GM19351 (cell line): ENCODE data around the gene PRKCZ.

Experiments used
- ATAC-seq: cut with Tn5 transposase; IDR thresholded peaks from one replicate; pipeline ENCODE4 v1.9.1; 2021; ENCODE audit warnings: mild to moderate bottlenecking, moderate library complexity; ENCODE audit not compliant: unreplicated experiment

The PRKCZ gene

GRCh38 chr1:2024451-2024850 lies 25.8 kb upstream of the PRKCZ start:
- no peak for ATAC-seq

- no peak for ATAC-seq
Measured at GRCh38 chr1:2024887-2025286, 25.3 kb upstream of the PRKCZ start.

- ATAC-seq, result no peak
Measured at GRCh38 chr1:2025491-2025981, 24.7 kb upstream of the PRKCZ start.

- ATAC-seq, result no peak
Measured at GRCh38 chr1:2027961-2028583, 22.1 kb upstream of the PRKCZ start.

GRCh38 chr1:2028870-2029560 lies 21.2 kb upstream of the PRKCZ start:
- ATAC-seq, result no peak

GRCh38 chr1:2029561-2029960 lies 20.6 kb upstream of the PRKCZ start:
- no peak for ATAC-seq

GRCh38 chr1:2030076-2030871 lies 19.9 kb upstream of the PRKCZ start:
- no peak for ATAC-seq

- ATAC-seq, result no peak
Measured at GRCh38 chr1:2031546-2032540, 18.4 kb upstream of the PRKCZ start.

- ATAC-seq, result no peak
Measured at GRCh38 chr1:2032737-2033136, 17.5 kb upstream of the PRKCZ start.

GRCh38 chr1:2033165-2033564 lies 17.0 kb upstream of the PRKCZ start:
- ATAC-seq, result no peak

GRCh38 chr1:2036287-2036686 lies 13.9 kb upstream of the PRKCZ start:
- ATAC-seq, result no peak

- no peak for ATAC-seq
Measured at GRCh38 chr1:2037314-2037979, 12.8 kb upstream of the PRKCZ start.

- ATAC-seq, result no peak
Measured at GRCh38 chr1:2038229-2038628, 12.0 kb upstream of the PRKCZ start.

- no peak for ATAC-seq
Measured at GRCh38 chr1:2039251-2039650, 11.0 kb upstream of the PRKCZ start.

GRCh38 chr1:2041305-2041704 lies 8.9 kb upstream of the PRKCZ start:
- no peak for ATAC-seq

GRCh38 chr1:2041887-2042286 lies 8.3 kb upstream of the PRKCZ start:
- no peak for ATAC-seq

- no peak for ATAC-seq
Measured at GRCh38 chr1:2042830-2043773, 7.1 kb upstream of the PRKCZ start.

GRCh38 chr1:2043886-2044285 lies 6.3 kb upstream of the PRKCZ start:
- no peak for ATAC-seq
